HepG2 (cell line): ENCODE measurements around the gene GLB1L3. TPM values are rescaled to one million over a fixed set of nuclear protein-coding genes. Genes with fewer than 3 reads are reported as not detected.

Source experiments
- HNRNPLL ChIP-seq: fragments of 200-400 bp; formaldehyde crosslinking; IDR thresholded peaks from 2 replicates; pipeline ENCODE4 v1.6.1; 2017; ENCODE audit warnings: mild to moderate bottlenecking, low read depth, low read length; ENCODE audit not compliant: poor library complexity, severe bottlenecking
- ONECUT2 ChIP-seq: sonication (generic); formaldehyde crosslinking; IDR thresholded peaks from 2 replicates; pipeline ENCODE4 v1.4.0; 2020; ENCODE audit warnings: missing genetic modification reagents
- SIX4 ChIP-seq: sonication (generic); formaldehyde crosslinking; IDR thresholded peaks from 2 replicates; pipeline ENCODE4 v1.4.0; 2020; ENCODE audit warnings: missing genetic modification reagents
- TSC22D2 ChIP-seq: sonication (generic); formaldehyde crosslinking; IDR thresholded peaks from 2 replicates; pipeline ENCODE4 v1.5.1; 2020; ENCODE audit warnings: missing genetic modification reagents, mild to moderate bottlenecking, borderline replicate concordance
- ZNF350 ChIP-seq: sonication (generic); formaldehyde crosslinking; IDR thresholded peaks from 2 replicates; pipeline ENCODE4 v1.4.0; 2020; ENCODE audit warnings: mild to moderate bottlenecking, low read depth, missing genetic modification reagents, borderline replicate concordance
- ZNF44 ChIP-seq: sonication (generic); formaldehyde crosslinking; IDR thresholded peaks from 2 replicates; pipeline ENCODE4 v1.5.1; 2020; ENCODE audit warnings: mild to moderate bottlenecking, missing genetic modification reagents
- ZNF468 ChIP-seq: sonication (generic); formaldehyde crosslinking; IDR thresholded peaks from 2 replicates; pipeline ENCODE4 v1.8.0; 2022; ENCODE audit warnings: mild to moderate bottlenecking, moderate library complexity, missing genetic modification reagents
- ZNF550 ChIP-seq: sonication (generic); formaldehyde crosslinking; IDR thresholded peaks from 2 replicates; pipeline ENCODE4 v1.4.0; 2020; ENCODE audit warnings: mild to moderate bottlenecking, missing genetic modification reagents, borderline replicate concordance
- ZNF747 ChIP-seq: sonication (generic); formaldehyde crosslinking; IDR thresholded peaks from 2 replicates; pipeline ENCODE4 v1.8.1; 2023; ENCODE audit warnings: missing genetic modification reagents, mild to moderate bottlenecking, borderline replicate concordance
- ZSCAN25 ChIP-seq: sonication (generic); formaldehyde crosslinking; IDR thresholded peaks from 2 replicates; pipeline ENCODE4 v1.8.0; 2022; ENCODE audit warnings: mild to moderate bottlenecking, missing genetic modification reagents
- polyA plus RNA-seq, 8 experiments: library from polyadenylated mRNA; depleted of rRNA in 3 of 8; stranded (reverse) in 7 of 8; unstranded in 1 of 8; fragments of >200 nt; fragmentation: Illumina TruSeq in 4 of 8; extraction: Trizol in 4 of 8; gene quantifications; 2 replicates each; pipeline versions ENCODE4 v1.2.1 to v1.2.3, GENCODE V29; 2011 to 2016; ENCODE audit warnings: low read depth in 4 of 8, missing spikeins in 1 of 8, mixed read lengths in 1 of 8; ENCODE audit not compliant: insufficient read depth in 1 of 8
- total RNA-seq, 5 experiments: library from RNA; depleted of rRNA; stranded (reverse); fragments of >200 nt; fragmentation: Illumina TruSeq; extraction: Trizol; gene quantifications; 2 replicates each; pipeline ENCODE4 v1.2.3, GENCODE V29; 2016; ENCODE audit warnings: low read depth in 1 of 5
- TF ChIP-seq, protein P1 (sequence below): sonication (generic); formaldehyde crosslinking; IDR thresholded peaks from 2 replicates; pipeline ENCODE4 v1.4.0; 2020; ENCODE audit warnings: missing genetic modification reagents, mild to moderate bottlenecking, borderline replicate concordance
- TF ChIP-seq, protein P2 (sequence below): sonication (generic); formaldehyde crosslinking; IDR thresholded peaks from 2 replicates; pipeline ENCODE4 v1.8.1; 2023; ENCODE audit warnings: mild to moderate bottlenecking, inconsistent platforms, moderate library complexity, missing genetic modification reagents, borderline replicate concordance
- TF ChIP-seq, protein P3 (sequence below): sonication (generic); formaldehyde crosslinking; conservative IDR thresholded peaks from 2 replicates; pipeline ENCODE4 v1.8.0; 2022; ENCODE audit warnings: mild to moderate bottlenecking, moderate library complexity, missing genetic modification reagents
- TF ChIP-seq, protein P4 (sequence below): sonication (generic); formaldehyde crosslinking; IDR thresholded peaks from 2 replicates; pipeline ENCODE4 v1.4.0; 2020; ENCODE audit warnings: mild to moderate bottlenecking, missing genetic modification reagents, borderline replicate concordance
- TF ChIP-seq, protein P5 (sequence below): IDR thresholded peaks from 2 replicates; pipeline ENCODE4 v1.6.1; 2016; ENCODE audit warnings: mild to moderate bottlenecking

The GLB1L3 gene
- total and polyA plus RNA-seq, 2 of the 13 experiments (the other 11 are each of a cell fraction or from before 2014, with no cell fraction given), result not detected

DNA sequence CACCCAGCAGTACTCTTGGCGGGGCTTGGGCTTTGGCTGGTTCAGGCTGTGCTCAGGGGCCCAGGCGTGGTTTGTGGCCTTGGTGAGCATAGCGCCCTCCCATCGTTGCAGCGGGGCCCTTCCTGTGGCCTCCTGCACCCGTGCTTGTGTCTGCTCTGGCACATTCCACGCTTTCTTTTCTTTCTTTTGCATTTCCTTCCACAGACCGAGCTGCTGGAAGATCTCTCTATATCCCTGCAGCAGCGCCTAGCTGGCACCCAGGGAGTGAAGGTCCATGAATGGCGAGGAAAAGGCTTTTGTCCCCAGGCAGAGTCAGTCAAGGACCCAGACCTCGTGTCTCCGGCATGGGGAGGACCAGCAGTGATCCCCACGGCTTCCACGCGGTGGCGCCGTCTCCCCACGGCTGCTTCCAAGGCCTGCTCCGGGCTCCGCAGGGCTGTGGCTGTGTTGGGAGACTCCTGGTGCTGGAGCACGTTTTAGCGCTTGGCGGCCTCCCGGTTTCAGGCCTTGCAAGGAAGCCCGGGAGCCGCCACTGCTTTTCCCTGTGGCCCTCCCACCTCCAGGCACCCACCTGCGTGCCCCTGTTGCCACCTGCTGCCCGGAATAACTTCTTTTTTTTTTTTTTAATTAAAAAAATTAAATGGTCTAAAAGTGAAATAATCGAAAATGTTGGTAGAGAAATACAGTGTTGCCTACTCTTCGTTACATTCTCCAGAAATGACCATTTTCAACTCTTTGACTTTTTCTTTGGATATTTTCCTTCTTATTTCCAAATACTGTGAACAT lies 84.1 kb downstream of the GLB1L3 start (continued):
- TF ChIP-seq, protein P1, sequence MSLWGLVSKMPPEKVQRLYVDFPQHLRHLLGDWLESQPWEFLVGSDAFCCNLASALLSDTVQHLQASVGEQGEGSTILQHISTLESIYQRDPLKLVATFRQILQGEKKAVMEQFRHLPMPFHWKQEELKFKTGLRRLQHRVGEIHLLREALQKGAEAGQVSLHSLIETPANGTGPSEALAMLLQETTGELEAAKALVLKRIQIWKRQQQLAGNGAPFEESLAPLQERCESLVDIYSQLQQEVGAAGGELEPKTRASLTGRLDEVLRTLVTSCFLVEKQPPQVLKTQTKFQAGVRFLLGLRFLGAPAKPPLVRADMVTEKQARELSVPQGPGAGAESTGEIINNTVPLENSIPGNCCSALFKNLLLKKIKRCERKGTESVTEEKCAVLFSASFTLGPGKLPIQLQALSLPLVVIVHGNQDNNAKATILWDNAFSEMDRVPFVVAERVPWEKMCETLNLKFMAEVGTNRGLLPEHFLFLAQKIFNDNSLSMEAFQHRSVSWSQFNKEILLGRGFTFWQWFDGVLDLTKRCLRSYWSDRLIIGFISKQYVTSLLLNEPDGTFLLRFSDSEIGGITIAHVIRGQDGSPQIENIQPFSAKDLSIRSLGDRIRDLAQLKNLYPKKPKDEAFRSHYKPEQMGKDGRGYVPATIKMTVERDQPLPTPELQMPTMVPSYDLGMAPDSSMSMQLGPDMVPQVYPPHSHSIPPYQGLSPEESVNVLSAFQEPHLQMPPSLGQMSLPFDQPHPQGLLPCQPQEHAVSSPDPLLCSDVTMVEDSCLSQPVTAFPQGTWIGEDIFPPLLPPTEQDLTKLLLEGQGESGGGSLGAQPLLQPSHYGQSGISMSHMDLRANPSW, result no peak
- TF ChIP-seq, protein P2, sequence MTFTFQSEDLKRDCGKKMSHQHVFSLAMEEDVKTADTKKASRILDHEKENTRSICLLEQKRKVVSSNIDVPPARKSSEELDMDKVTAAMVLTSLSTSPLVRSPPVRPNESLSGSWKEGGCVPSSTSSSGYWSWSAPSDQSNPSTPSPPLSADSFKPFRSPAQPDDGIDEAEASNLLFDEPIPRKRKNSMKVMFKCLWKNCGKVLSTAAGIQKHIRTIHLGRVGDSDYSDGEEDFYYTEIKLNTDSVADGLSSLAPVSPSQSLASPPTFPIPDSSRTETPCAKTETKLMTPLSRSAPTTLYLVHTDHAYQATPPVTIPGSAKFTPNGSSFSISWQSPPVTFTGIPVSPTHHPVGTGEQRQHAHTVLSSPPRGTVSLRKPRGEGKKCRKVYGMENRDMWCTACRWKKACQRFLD (CRISPR knock-in tag), result no peak
- TF ChIP-seq, protein P3, sequence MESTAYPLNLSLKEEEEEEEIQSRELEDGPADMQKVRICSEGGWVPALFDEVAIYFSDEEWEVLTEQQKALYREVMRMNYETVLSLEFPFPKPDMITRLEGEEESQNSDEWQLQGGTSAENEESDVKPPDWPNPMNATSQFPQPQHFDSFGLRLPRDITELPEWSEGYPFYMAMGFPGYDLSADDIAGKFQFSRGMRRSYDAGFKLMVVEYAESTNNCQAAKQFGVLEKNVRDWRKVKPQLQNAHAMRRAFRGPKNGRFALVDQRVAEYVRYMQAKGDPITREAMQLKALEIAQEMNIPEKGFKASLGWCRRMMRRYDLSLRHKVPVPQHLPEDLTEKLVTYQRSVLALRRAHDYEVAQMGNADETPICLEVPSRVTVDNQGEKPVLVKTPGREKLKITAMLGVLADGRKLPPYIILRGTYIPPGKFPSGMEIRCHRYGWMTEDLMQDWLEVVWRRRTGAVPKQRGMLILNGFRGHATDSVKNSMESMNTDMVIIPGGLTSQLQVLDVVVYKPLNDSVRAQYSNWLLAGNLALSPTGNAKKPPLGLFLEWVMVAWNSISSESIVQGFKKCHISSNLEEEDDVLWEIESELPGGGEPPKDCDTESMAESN (CRISPR knock-in tag), result peak; percentile 58; the same call in 1 of the 2 replicates
- TF ChIP-seq HNRNPLL (peak; percentile 64), ZNF350 (CRISPR knock-in tag) (peak; percentile 55; the same call in 1 of the 2 replicates), ZNF44 (CRISPR knock-in tag) (no peak), ZNF550 (CRISPR knock-in tag) (no peak), ZSCAN25 (CRISPR knock-in tag) (peak; percentile 78; the same call in 1 of the 2 replicates), ZNF747 (no peak), TSC22D2 (CRISPR knock-in tag) (no peak), SIX4 (no peak), ZNF468 (CRISPR knock-in tag) (no peak), ONECUT2 (no peak)
- TF ChIP-seq, protein P4, sequence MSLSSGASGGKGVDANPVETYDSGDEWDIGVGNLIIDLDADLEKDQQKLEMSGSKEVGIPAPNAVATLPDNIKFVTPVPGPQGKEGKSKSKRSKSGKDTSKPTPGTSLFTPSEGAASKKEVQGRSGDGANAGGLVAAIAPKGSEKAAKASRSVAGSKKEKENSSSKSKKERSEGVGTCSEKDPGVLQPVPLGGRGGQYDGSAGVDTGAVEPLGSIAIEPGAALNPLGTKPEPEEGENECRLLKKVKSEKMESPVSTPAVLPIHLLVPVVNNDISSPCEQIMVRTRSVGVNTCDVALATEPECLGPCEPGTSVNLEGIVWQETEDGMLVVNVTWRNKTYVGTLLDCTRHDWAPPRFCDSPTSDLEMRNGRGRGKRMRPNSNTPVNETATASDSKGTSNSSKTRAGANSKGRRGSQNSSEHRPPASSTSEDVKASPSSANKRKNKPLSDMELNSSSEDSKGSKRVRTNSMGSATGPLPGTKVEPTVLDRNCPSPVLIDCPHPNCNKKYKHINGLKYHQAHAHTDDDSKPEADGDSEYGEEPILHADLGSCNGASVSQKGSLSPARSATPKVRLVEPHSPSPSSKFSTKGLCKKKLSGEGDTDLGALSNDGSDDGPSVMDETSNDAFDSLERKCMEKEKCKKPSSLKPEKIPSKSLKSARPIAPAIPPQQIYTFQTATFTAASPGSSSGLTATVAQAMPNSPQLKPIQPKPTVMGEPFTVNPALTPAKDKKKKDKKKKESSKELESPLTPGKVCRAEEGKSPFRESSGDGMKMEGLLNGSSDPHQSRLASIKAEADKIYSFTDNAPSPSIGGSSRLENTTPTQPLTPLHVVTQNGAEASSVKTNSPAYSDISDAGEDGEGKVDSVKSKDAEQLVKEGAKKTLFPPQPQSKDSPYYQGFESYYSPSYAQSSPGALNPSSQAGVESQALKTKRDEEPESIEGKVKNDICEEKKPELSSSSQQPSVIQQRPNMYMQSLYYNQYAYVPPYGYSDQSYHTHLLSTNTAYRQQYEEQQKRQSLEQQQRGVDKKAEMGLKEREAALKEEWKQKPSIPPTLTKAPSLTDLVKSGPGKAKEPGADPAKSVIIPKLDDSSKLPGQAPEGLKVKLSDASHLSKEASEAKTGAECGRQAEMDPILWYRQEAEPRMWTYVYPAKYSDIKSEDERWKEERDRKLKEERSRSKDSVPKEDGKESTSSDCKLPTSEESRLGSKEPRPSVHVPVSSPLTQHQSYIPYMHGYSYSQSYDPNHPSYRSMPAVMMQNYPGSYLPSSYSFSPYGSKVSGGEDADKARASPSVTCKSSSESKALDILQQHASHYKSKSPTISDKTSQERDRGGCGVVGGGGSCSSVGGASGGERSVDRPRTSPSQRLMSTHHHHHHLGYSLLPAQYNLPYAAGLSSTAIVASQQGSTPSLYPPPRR, result no peak
- TF ChIP-seq, protein P5, sequence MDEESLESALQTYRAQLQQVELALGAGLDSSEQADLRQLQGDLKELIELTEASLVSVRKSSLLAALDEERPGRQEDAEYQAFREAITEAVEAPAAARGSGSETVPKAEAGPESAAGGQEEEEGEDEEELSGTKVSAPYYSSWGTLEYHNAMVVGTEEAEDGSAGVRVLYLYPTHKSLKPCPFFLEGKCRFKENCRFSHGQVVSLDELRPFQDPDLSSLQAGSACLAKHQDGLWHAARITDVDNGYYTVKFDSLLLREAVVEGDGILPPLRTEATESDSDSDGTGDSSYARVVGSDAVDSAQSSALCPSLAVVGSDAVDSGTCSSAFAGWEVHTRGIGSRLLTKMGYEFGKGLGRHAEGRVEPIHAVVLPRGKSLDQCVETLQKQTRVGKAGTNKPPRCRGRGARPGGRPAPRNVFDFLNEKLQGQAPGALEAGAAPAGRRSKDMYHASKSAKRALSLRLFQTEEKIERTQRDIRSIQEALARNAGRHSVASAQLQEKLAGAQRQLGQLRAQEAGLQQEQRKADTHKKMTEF (CRISPR knock-in tag), result peak; percentile 41; the same call in 1 of the 2 replicates
